ENCODE data around the gene INTU. TPM values are rescaled to one million over a fixed set of nuclear protein-coding genes. Genes with fewer than 3 reads are reported as not detected.

The INTU gene
- total RNA-seq, 1 donor from 2014 or later: 21.9 TPM

DNA sequence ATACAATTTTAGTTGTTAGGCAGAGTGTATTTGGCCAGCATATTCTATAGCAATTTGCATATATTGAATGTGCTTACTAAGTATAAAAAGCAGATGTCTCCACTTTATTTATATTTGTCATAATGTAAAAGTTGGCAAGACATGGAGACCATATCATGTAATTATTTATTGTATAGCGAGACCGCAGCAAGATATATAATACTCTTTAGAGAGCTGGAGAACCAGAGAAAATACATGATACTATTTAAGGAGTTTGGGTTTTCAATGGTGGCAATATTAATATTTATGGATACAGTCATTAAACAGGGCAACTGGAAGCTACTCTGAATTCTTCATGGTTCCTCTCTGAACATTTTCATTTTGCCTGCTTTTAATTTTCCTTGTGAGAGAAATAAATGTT lies 35.0 kb downstream of the INTU start:
- no peaks in the 10 kb centered on the region for H3K4me1 ChIP-seq (ENCODE audit: insufficient read depth, low read length)
- H3K27me3 ChIP-seq (ENCODE audit: insufficient read depth, low read length): no peaks in the 10 kb centered on the region
- H3K4me3 Mint-ChIP-seq (ENCODE audit: unreplicated experiment): no peak overlapping the region
- no peaks in the 10 kb centered on the region for H3K36me3 ChIP-seq (ENCODE audit: insufficient read depth, low read length)
- H3K27me3 Mint-ChIP-seq (ENCODE audit: low read depth, unreplicated experiment): no peaks in the 10 kb centered on the region
- no peaks in the 10 kb centered on the region for H3K9me3 Mint-ChIP-seq (ENCODE audit: unreplicated experiment)
- H3K9ac ChIP-seq (ENCODE audit: low read length): no peak overlapping the region
- TF ChIP-seq CTCF (IDR thresholded peaks at IDR 0.05; ENCODE audit: insufficient read depth, low read depth, low read length) (no peak), EZH2 (IDR thresholded peaks at IDR 0.05; ENCODE audit: insufficient read depth, low read length) (no peak)
- no peak overlapping the region for H3K27ac ChIP-seq (ENCODE audit: low read depth, low read length)
- H3K4me1 Mint-ChIP-seq (ENCODE audit: low read depth, unreplicated experiment): peaks cover 11% of the 10 kb centered on the region
- H3K4me3 ChIP-seq (ENCODE audit: insufficient read depth, low read depth, low read length): no peak overlapping the region
- H4K20me1 ChIP-seq (ENCODE audit: insufficient read depth, low read length): no peaks in the 10 kb centered on the region
- no peaks in the 10 kb centered on the region for H3K79me2 ChIP-seq (ENCODE audit: insufficient read depth, low read length)
- peaks cover 10% of the 10 kb centered on the region for H3K36me3 Mint-ChIP-seq (ENCODE audit: low read depth, unreplicated experiment)
- H3K4me2 ChIP-seq (ENCODE audit: low read length): no peak overlapping the region
- H3K9me3 ChIP-seq (ENCODE audit: insufficient read depth, low read depth, low read length): no peaks in the 10 kb centered on the region
- no peak overlapping the region for H2AFZ ChIP-seq (ENCODE audit: low read depth, low read length)
- DNase-seq (ENCODE audit: low read depth): no peak
- FAIRE-seq: no peak
- H3K27ac Mint-ChIP-seq (ENCODE audit: unreplicated experiment): peak overlapping the region; percentile 34

DNA sequence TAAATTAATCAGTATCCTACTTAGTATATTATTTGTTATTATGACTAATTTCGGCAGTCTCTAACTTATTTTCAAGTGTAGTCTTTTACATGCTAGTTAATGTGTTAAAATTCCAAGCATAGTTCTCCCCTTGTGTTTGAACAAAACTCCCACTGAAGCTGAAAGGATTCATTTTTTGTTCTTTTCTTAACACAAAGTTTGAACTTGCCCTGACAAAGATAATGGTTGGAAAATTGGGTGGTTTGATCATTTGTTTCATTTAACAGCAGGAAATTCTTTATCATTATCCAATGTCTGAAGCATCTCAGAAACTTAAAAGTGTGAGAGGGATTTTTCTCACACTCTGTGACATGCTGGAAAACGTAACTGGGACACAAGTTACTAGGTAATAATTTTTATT lies 36.0 kb downstream of the INTU start:
- no peak for TF ChIP-seq EZH2 (IDR thresholded peaks at IDR 0.05; ENCODE audit: insufficient read depth, low read length)
- no peak for TF ChIP-seq CTCF (IDR thresholded peaks at IDR 0.05; ENCODE audit: insufficient read depth, low read depth, low read length)
- Histone ChIP-seq H3K9me3 (ENCODE audit: insufficient read depth, low read depth, low read length) (no peaks in the 10 kb centered on the region), H2AFZ (ENCODE audit: low read depth, low read length) (no peak overlapping the region), H3K4me1 (ENCODE audit: insufficient read depth, low read length) (no peaks in the 10 kb centered on the region), H3K36me3 (ENCODE audit: insufficient read depth, low read length) (no peaks in the 10 kb centered on the region), H4K20me1 (ENCODE audit: insufficient read depth, low read length) (no peaks in the 10 kb centered on the region), H3K27ac (ENCODE audit: low read depth, low read length) (peak overlapping the region; percentile 31), H3K4me3 (ENCODE audit: insufficient read depth, low read depth, low read length) (no peak overlapping the region), H3K4me2 (ENCODE audit: low read length) (no peak overlapping the region), H3K27me3 (ENCODE audit: insufficient read depth, low read length) (no peaks in the 10 kb centered on the region), H3K9ac (ENCODE audit: low read length) (no peak overlapping the region), H3K79me2 (ENCODE audit: insufficient read depth, low read length) (no peaks in the 10 kb centered on the region)
- Mint-ChIP-seq H3K4me1 (ENCODE audit: low read depth, unreplicated experiment) (peaks cover 11% of the 10 kb centered on the region), H3K4me3 (ENCODE audit: unreplicated experiment) (no peak overlapping the region), H3K9me3 (ENCODE audit: unreplicated experiment) (no peaks in the 10 kb centered on the region), H3K27ac (ENCODE audit: unreplicated experiment) (peak overlapping the region; percentile 83), H3K27me3 (ENCODE audit: low read depth, unreplicated experiment) (no peaks in the 10 kb centered on the region), H3K36me3 (ENCODE audit: low read depth, unreplicated experiment) (peaks cover 10% of the 10 kb centered on the region)
- DNase-seq (ENCODE audit: low read depth) (peak; percentile 65), FAIRE-seq (no peak)

- Histone ChIP-seq H3K27me3 (ENCODE audit: insufficient read depth, low read length) (no peaks in the 10 kb centered on the region), H3K9me3 (ENCODE audit: insufficient read depth, low read depth, low read length) (no peaks in the 10 kb centered on the region), H3K27ac (ENCODE audit: low read depth, low read length) (peak overlapping the region; percentile 31), H3K4me3 (ENCODE audit: insufficient read depth, low read depth, low read length) (no peak overlapping the region), H3K79me2 (ENCODE audit: insufficient read depth, low read length) (no peaks in the 10 kb centered on the region), H3K36me3 (ENCODE audit: insufficient read depth, low read length) (no peaks in the 10 kb centered on the region), H4K20me1 (ENCODE audit: insufficient read depth, low read length) (no peaks in the 10 kb centered on the region), H3K9ac (ENCODE audit: low read length) (no peak overlapping the region), H2AFZ (ENCODE audit: low read depth, low read length) (no peak overlapping the region), H3K4me1 (ENCODE audit: insufficient read depth, low read length) (no peaks in the 10 kb centered on the region), H3K4me2 (ENCODE audit: low read length) (no peak overlapping the region)
- Mint-ChIP-seq H3K4me3 (ENCODE audit: unreplicated experiment) (no peak overlapping the region), H3K27ac (ENCODE audit: unreplicated experiment) (no peak overlapping the region), H3K36me3 (ENCODE audit: low read depth, unreplicated experiment) (peaks cover 10% of the 10 kb centered on the region), H3K9me3 (ENCODE audit: unreplicated experiment) (no peaks in the 10 kb centered on the region), H3K4me1 (ENCODE audit: low read depth, unreplicated experiment) (peaks cover 11% of the 10 kb centered on the region), H3K27me3 (ENCODE audit: low read depth, unreplicated experiment) (no peaks in the 10 kb centered on the region)
- TF ChIP-seq EZH2 (IDR thresholded peaks at IDR 0.05; ENCODE audit: insufficient read depth, low read length): no peak
- no peak for FAIRE-seq
- peak; percentile 27 for DNase-seq (ENCODE audit: low read depth)
Observed at GRCh38 chr4:127669691-127670090, 36.9 kb downstream of the INTU start.

All from astrocyte (in vitro differentiated cells and primary cell).